ENCODE measurements around the gene MSLN. TPM values are rescaled to one million over a fixed set of nuclear protein-coding genes. Genes with fewer than 3 reads are reported as not detected.

Gene MSLN
- total and polyA plus RNA-seq, 2 of the 13 experiments (the other 11 are each of a cell fraction or from before 2014, with no cell fraction given) = 2.0 to 2.3 TPM

DNA sequence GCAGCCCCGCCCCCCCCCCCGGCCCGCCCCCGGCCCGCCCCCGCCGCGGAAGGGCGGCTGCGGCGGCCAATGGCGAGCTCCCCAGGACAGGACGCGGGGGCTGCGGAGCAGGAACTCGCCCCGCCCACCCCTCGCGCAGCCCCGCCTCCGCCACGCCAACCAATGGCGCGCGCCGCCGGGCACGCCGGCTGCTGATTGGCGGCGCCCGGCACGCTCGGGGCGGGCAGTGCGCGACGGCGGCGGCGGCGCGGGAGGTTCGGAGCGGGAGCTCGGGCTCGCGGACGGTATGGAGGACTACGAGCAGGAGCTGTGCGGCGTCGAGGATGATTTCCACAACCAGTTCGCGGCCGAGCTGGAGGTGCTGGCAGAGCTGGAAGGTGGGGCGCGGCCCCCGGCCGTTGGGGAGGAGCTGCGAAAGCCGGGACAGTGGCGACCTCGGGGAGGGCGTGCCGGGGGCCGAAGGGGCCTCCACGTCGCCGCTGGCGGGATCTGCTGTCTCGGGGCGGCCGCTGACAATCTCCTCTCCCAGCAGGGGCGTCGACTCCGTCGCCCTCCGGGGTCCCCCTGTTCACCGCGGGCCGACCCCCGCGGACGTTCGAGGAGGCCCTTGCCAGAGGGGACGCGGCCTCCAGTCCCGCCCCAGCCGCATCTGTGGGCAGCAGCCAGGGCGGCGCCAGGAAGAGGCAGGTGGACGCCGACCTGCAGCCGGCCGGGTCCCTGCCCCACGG lies 28.0 kb downstream of the MSLN start, which contains the start of gene CHTF18 (continued):
- no peak for TF ChIP-seq SP1 (IDR thresholded peaks at IDR 0.05)
- peak; percentile 78 for TF ChIP-seq SP1 (CRISPR knock-in tag; IDR thresholded peaks at IDR 0.05)
- 0 out of 2 replicates have a peak, but pooled peaks have one; percentile 13 for TF ChIP-seq FOXM1 (CRISPR knock-in tag; IDR thresholded peaks at IDR 0.05)
- TF ChIP-seq ZNF20 (CRISPR knock-in tag; IDR thresholded peaks at IDR 0.05) = no peak
- TF ChIP-seq IRF2 (CRISPR knock-in tag; IDR thresholded peaks at IDR 0.05) = no peak
- no peak for TF ChIP-seq YEATS2 (CRISPR knock-in tag; IDR thresholded peaks at IDR 0.05; ENCODE audit: borderline replicate concordance)
- TF ChIP-seq, protein P1, sequence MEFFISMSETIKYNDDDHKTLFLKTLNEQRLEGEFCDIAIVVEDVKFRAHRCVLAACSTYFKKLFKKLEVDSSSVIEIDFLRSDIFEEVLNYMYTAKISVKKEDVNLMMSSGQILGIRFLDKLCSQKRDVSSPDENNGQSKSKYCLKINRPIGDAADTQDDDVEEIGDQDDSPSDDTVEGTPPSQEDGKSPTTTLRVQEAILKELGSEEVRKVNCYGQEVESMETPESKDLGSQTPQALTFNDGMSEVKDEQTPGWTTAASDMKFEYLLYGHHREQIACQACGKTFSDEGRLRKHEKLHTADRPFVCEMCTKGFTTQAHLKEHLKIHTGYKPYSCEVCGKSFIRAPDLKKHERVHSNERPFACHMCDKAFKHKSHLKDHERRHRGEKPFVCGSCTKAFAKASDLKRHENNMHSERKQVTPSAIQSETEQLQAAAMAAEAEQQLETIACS (CRISPR knock-in tag; IDR thresholded peaks at IDR 0.05) = peak; percentile 11; the same call in 1 of the 2 replicates
- no peak for TF ChIP-seq SOX5 (CRISPR knock-in tag; IDR thresholded peaks at IDR 0.05; ENCODE audit: borderline replicate concordance)
- TF ChIP-seq SRSF4 (IDR thresholded peaks at IDR 0.05; ENCODE audit: low read depth, low read length, poor library complexity, severe bottlenecking) = no peak
- TF ChIP-seq RXRA (CRISPR knock-in tag; IDR thresholded peaks at IDR 0.05) = peak; percentile 48; the same call in 1 of the 2 replicates
- 0 out of 2 replicates have a peak, but pooled peaks have one; percentile 23 for TF ChIP-seq NR2C2 (CRISPR knock-in tag; IDR thresholded peaks at IDR 0.05; ENCODE audit: borderline replicate concordance)
- no peak for TF ChIP-seq ZSCAN20 (CRISPR knock-in tag; IDR thresholded peaks at IDR 0.05; ENCODE audit: borderline replicate concordance)
- no peak for TF ChIP-seq NRL (CRISPR knock-in tag; IDR thresholded peaks at IDR 0.05; ENCODE audit: borderline replicate concordance)
- TF ChIP-seq MED1 (CRISPR knock-in tag; IDR thresholded peaks at IDR 0.05) = no peak
- TF ChIP-seq NFE2 (CRISPR knock-in tag; IDR thresholded peaks at IDR 0.05) = no peak
- TF ChIP-seq MLXIP (CRISPR knock-in tag; IDR thresholded peaks at IDR 0.05; ENCODE audit: borderline replicate concordance) = no peak
- no peak for TF ChIP-seq ZFP82 (CRISPR knock-in tag; IDR thresholded peaks at IDR 0.05; ENCODE audit: borderline replicate concordance)
- no peak for TF ChIP-seq TEAD2 (CRISPR knock-in tag; IDR thresholded peaks at IDR 0.05)
- no peak for TF ChIP-seq ZNF143 (CRISPR knock-in tag; IDR thresholded peaks at IDR 0.05)
- no peak for TF ChIP-seq ZNF776 (CRISPR knock-in tag; IDR thresholded peaks at IDR 0.05)
- TF ChIP-seq KLF9 (CRISPR knock-in tag; IDR thresholded peaks at IDR 0.05; ENCODE audit: low read depth) = no peak
- TF ChIP-seq ZNF205 (CRISPR knock-in tag; IDR thresholded peaks at IDR 0.05) = 0 out of 2 replicates have a peak, but pooled peaks have one; percentile 25
- TF ChIP-seq, protein P2, sequence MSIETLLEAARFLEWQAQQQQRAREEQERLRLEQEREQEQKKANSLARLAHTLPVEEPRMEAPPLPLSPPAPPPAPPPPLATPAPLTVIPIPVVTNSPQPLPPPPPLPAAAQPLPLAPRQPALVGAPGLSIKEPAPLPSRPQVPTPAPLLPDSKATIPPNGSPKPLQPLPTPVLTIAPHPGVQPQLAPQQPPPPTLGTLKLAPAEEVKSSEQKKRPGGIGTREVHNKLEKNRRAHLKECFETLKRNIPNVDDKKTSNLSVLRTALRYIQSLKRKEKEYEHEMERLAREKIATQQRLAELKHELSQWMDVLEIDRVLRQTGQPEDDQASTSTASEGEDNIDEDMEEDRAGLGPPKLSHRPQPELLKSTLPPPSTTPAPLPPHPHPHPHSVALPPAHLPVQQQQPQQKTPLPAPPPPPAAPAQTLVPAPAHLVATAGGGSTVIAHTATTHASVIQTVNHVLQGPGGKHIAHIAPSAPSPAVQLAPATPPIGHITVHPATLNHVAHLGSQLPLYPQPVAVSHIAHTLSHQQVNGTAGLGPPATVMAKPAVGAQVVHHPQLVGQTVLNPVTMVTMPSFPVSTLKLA (IDR thresholded peaks at IDR 0.05) = no peak; the same call in 1 of the 2 replicates

All from HepG2 (cell line).